HG03196 (cell line): ENCODE results near the gene SLC16A4.
"Not testable (repeated sequence)": the region's sequence is repeated elsewhere in the genome, so short reads cannot be mapped to it uniquely, and the experiment has no call there.

Experiments used
- ATAC-seq: cut with Tn5 transposase; IDR thresholded peaks from one replicate; pipeline ENCODE4 v1.9.1; 2021; ENCODE audit not compliant: unreplicated experiment

Gene SLC16A4

DNA sequence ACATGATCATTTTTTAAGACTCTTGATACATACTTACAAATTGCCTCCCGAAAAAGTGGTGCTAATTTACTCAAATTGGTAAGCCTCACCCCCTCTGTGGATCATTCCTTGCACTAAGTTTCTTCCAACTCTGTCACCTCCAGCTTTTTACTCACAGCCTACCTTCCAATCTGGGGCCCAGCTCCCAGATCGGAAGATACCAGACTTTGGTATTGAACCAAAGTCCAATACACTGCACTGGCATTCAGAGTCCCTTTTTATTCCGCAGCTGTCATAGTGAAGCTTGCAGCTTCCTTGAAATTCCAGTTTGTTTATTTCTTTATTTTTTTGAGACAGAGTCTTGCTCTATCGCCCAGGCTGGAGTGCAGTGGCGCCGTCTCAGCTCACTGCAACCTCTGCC, 18.5 kb upstream of the SLC16A4 start:
- ATAC-seq = no peak

DNA sequence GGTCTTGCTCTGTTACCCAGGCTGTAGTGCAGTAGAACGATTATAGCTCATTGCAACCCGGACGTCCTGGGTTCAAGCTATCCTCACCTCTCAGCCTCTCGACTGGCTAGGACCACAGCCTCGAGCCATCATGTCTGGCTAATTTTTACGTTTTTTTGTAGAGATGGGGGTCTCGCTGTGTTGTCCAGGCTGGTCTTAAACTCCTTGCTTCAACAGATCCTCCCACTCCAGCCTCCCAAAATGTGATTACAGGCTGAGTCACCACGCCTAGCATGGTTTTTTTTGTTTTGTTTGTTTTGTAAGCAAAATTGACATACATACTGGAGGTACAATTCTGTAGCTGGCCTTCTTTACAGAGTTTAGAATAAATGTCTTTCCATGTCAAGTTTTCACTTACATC, 17.7 kb upstream of the SLC16A4 start:
- no peak for ATAC-seq

DNA sequence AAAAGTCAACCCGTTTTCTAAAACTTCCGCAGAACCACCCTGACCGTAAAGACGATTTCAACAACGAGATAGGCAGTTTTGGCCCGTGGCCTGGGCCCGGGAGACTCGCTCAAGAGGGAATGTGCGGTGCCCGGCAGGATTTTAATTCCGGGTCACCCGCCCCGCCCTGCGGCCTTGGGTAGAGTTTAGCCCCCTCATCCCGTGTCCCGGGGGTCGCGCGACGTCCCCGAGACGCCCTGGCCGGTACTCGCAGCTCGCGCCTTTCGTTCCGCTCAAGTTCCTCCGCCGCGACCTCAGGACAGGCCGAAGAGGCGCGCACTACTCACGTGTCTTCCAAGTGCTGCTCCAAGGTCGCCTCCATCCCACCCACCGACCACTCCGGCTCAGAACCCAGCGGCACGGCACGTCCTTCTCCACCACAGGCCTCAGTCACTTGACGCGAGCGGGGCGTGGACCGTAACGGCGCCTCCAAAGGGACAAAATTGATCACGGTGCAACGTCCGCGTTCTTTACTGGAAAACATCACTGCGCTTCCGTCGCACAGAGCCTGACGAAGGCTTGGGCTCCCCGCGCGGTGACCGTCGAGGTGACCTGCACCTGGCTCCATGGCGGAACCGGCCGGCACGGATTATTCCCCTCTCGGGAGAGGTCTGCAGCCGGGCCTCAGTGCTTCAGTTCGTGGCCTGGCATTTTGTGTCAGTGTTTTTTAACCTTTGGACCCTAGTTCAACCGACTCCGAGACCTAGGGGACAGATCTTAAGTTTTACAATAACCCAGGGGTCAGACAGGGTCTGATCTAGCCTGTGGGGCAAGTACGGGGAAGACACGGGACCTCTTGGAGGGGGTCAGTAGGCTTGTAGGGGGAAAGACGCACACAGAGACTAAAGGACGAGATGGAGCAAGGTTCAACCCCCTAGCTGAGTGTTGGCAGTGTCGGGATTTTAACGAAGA, 16.7 kb upstream of the SLC16A4 start, which contains the start of gene LAMTOR5:
LAMTOR5 (minus strand) TSS at position 435 of the 951 bp plus-strand sequence; CDS start at position 361, 74 bp downstream.
- ATAC-seq = peak; percentile 86

DNA sequence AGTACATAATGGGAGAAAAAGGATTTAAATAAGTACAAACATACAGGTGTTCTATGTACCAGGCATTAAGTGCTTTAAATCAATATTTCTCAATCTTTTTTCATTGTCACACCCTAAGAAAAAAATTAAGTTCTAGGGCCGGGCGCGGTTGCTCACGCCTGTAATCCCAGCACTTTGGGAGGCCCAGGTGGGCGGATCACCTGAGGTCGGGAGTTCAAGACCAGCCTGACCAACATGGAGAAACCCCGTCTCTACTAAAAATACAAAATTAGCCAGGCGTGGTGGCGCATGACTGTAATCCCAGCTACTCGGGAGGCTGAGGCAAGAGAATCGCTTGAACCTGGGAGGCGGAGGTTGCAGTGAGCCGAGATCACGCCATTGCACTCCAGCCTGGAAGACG, 15.6 kb upstream of the SLC16A4 start:
- not testable (repeated sequence) for ATAC-seq

DNA sequence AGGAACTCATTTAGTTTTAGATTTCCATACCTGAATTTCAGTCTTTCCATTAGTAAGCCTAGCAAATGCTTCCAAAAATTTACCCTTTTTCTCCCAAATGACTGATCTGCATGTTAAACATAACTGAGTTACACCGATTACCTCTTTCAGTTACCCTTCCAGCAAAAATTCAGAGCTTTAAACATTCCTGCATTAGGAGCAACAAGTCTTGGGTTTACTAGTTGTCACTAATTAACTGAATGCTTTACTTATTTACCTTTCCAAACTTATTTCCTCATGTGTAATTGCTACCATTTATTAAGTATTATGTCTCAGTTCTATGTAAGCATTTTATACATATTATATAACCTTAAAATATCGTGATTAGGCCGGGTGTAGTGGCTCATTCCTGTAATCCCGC, 13.6 kb upstream of the SLC16A4 start:
- ATAC-seq = no peak

DNA sequence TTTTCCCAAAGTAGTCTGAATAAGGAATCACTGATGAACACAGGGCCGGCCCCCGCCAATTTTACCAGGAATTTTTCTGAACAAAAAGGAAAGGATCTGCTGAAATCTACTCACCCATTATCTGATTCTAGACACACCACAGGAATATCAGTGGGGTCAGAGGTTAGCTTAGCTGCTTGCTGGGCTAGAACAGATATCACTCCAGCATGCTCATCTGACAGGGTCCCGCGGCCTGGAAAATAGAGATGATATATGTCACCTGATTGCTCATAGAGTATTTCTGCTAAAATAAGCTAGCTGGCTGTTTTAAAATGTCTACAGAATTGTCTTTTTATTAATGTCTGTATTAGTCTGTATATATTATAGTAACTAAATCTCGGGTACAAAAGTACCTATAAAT, 13.0 kb upstream of the SLC16A4 start:
- ATAC-seq = no peak

DNA sequence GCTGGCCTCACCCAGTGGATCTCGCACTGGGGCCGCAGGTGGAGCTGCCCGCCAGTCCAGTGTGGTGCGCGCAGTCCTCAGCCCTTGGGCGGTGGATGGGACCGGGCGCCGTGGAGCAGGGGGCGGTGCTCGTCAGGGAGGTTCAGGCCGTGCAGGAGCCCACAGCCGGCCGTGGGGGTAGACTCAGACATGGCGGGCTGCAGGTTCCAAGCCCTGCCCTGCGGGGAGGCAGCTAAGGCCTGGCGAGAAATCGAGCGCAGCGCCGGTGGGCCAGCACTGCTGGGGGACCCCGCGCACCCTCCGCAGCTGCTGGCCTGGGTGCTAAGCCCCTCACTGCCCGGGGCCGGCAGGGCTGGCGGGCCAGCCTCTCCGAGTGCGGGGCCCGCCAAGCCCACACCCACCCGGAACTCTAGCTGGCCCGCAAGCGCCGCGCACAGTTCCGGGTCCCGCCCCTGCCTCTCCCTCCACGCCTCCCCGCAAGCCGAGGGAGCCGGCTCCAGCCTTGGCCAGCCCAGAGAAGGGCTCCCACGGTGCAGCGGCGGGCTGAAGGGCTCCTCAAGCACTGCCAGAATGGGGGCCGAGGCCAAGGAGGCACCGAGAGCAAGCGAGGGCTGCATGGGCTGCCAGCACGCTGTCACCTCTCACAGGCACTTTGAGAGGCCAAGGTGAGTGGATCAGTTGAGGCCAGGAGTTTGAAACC, 5.6 kb upstream of the SLC16A4 start:
- ATAC-seq = not testable (repeated sequence)

DNA sequence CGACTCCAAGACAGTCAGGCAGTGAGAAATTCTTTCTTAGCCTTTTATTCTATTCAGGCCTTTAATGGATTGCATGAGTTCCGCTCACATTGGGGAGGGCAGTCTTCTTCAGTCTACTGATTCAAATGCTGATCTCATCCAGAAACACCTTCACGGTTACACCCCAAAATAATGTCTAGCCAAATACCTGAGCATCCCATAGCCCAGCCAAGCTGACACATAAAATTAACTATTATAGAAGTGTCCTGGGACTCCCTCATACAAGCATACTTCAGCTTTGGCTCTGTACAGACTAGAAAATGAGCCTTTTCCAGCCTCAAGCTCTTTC, 3.6 kb upstream of the SLC16A4 start:
- no peak for ATAC-seq

DNA sequence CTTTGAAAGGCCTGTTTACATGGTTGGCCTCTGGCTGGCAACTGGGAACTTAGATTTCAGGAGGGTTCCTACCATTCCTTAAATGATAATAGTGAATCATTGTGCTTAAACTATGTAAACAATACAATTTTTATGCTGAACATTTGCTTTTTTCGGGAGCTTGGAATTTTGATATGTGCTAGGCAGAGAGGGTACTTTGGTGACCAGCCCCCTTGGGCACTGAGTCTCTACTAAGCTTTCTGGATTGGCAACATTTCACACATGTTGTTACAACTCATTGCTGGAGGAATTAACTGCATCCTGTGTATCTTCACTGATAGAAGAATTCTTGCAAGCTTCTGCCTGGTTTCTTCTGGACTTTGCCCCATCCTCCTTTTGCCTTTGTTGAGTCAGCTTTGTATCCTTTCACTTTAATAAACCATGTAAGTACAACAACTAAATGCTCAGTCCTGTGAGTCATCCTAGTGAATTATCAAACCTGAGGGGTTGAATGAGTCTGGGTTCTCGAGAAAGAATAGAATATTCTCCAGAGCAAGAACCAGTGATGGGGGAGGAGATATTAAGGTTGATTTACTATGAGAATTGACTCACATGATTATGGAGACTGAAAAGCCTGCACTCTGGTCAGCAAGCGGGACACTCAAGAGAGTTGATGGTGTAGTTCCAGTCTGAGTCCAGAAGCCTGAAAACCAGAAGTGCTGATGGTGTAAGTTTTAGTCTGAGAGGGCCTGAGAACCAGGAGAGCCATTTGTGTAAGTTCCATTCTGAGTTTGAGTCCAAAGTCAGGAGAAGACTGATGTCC, 3.1 kb upstream of the SLC16A4 start:
- ATAC-seq = no peak

DNA sequence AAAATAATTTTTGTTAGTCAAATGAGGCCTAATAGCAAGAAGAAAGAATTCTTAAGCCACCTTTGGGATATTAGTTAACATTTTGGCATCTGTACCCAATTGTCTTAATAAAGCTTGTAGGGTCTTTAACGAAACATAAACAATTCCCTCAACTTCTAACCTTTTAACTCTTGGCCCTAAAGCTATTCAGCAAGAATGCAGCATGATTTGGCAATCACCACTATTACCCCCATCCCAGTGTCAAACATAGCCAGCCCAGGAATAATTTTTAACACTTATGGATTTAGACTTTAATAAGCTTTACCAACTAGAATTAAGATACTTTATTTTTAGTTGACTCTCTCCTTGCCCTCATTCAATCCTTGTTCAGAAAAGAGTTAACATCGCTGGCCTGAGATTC, 2.5 kb upstream of the SLC16A4 start:
- ATAC-seq = no peak

DNA sequence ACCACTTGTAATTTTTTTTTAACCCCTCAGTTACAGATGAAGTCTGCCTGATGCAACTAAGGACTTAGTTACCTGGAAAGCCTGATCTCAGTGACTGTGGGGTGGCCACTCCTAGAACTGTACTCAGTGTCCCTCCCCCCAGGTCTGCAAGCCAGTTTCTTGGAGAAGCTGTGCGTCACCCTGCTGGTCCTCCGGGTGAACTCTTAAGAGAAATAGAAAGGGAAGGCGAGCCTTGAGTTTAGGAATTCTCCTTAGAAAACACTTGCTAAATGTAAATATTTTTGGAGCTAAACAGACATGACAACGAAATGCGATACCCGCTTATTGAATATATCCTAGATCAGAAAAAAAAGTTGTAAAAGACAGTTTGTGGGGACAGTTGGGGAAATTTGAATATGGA, 730 bp downstream of the SLC16A4 start:
- no peak for ATAC-seq

DNA sequence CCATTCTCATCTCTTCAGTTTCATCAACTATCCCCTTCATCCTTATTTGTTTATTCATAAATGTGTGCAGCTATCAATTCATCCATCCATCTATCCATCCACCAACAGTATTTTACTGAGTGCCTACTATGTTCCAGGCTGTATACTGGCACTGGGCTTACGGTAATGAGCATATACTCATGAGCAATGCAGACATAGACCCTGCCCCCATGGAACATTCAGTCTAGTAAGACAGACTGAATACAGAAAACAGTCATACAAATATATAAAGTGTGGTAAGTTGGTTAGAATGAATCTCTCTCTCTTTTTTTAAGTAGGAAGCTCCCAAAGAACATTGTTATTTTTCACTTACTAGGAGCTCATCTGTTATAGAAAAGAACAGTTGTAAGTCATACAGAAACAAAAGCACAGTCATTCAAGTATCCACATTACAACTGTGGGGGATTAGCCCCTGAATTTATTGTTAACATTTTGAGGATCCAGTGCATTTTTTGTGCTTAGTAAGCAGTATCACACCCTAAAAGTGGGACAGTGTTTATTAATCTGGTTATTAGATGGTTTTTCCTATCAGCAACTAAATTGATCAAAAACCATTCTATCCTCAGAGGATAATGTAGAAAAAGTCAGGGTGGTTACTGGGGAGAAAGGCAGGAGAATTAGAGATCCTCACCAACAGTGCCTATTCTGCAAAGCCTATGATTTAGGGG, 3.6 kb downstream of the SLC16A4 start:
- ATAC-seq = no peak

DNA sequence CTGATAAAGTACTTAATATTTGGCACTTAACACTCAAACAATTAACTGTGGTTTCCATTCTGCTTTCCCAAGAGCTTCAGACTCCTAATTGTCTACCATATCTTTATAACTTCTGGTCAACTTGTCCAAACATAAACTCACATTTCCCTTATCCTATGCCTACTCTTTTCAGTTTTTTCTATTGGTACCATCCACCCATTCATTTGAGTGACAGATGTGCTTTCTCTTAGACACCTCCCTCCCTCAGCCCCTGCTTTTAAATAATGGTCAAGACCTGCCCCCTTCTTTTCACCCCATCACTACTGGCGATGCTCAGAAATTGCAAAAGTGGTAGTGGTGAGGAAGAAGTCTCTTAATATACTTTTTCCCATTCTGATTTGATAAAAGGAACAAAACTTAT, 5.5 kb downstream of the SLC16A4 start:
- ATAC-seq = no peak

DNA sequence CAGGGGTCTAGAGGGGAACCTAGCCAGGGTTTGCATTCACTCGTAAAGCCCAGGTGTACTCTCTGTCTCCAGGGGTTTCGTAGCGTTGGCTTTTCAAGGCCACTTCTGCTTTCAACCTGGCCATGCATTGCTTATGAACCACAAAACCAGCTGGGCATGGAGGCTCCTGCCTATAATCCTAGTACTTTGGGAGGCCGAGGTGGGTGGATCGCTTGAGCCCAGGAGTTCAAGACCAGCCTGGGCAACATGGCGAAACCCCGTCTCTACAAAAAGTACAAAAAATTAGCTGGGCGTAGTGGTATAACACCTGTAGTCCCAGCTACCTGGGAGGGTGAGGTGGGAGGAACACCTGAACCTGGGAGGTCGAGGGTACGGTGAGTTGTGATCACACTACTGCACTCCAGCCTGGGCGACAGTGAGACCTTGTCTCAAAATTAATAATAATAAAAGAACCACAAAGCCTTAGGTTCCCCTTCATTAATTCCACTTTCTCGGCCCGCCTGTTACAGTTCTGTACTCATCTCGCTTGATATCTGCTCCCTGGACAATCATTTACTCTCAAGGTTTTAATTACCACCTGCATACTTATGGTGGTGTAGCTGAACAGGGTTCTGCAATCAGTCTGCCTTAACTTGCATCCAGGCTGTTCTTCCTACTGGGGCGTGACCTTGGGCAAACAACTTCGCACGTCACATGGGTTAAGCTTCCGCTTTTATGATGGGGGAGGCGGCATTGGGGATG, 6.1 kb downstream of the SLC16A4 start:
- peak; percentile 44 for ATAC-seq

DNA sequence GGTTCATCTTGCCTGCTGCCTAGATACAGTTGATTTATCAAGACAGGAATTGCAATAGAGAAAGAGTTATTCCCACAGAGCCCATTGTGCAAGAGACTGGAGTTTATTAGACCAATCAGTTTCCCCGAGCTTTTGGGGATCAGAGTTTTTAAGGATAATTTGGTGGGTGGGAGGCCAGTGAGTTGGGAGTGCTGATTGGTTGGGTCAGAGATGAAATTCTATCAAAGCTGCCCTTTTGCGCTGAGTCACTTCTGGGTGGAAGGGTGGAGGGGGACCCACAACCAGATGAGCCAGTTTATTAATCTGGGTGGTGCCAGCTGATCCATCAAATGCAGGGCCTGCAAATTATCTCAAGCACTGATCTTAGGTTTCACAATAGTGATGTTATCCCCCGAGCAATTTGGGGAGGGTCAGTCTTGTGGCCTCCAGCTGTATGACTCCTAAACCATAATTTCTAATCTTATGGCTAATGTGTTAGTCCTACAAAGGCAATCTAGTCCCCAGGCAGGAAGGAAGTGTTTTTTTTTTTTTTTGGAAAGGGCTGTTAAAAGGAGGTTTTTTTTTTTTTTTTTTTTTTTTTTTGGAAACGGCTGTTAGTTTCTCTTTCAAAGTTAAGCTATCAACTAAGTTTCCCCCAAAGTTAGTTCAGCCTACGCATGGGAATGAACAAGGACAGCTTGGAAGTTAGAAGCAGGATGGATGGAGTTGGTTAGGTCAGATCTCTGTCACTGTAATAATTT, 7.4 kb downstream of the SLC16A4 start:
- no peak for ATAC-seq

DNA sequence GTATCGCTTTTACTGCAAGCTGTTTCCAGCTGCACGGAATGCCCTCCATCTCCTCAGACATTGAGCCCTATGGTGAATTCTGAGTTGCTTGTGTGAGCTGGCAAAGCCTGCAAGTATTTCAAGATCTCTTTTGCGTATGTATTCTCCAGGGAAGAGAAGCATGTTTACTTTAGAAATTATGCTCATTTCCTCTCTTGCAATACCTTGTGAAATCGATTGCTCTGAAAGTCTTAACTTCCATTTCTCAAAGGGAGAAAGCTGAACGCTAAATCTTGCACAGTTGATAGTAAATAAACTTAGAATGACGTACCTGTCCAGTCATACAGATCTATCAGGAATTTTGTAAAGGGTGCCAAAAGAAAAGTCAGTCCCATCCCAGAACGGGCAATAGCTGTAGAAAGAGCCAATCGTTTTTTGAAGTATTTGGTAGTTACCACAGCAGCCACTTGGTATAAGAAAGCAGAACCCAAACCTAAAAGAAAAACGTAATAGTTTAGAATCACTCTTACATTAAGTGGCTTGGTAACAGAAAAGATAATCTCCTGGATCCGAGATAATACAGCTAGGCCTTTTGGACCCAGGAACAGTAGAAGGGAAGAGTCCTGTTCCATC, 10.0 kb downstream of the SLC16A4 start:
- ATAC-seq = no peak

DNA sequence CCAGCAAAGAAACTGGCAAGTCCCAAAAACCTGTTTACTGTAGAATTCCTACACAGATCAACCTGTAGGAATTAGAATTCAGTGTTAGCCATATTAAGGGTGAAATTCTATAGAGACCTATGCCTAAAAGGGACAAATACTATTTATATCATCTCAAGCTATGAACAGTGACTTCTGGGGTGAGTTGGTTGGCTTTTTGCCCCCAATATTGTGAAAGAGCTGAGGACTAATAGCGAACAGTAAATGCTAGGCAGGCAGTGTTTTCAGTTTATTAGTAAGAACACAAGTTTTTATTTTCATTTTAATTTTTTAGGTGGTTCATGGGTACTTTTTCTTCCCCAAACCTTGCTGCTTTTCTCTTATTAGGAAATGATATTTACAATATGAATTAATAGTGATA, 15.3 kb downstream of the SLC16A4 start:
- ATAC-seq = no peak

DNA sequence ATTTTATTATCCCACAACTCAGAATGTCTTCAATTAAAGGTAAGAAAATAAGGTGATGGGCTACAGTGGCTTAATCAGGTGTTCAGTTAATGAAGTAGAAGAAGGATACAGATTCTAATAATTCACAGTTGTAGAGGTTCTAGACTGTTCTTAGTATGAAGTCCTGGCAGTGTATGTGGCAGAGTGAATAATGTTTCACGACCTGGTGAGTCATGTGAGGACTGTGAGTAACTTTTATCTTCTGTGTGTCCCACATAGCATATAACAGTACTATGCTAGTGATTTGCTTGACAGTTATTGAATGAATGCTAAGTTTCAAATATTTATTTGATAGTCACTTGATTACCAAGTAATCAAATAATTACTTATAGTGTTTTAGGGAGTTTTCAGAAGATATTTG, 20.0 kb downstream of the SLC16A4 start:
- no peak for ATAC-seq

DNA sequence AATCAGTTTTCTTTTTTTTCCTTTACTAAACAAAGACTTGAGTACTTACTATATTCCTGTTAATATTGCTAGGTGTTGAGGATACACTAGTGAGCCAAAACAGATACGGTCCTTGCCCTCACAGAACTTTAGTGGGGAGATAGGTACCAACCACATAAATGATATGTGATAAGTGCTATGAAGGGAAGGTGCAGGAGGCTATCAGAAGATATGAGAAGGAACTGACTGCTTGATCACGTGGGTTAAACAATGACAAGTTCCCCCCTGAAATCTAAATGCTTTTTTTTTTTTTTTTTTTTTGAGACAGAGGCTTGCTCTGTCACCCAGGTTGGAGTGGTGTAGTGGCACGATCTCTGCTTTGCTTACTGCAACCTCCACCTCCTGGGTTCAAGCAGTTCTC, 26.6 kb downstream of the SLC16A4 start:
- ATAC-seq = no peak
